Mesenteric fat pad (tissue), 1 donor: ENCODE measurements around the gene EME2. TPM values are rescaled to one million over a fixed set of nuclear protein-coding genes. Genes with fewer than 3 reads are reported as not detected.

Experiments
- DNase-seq: peaks from one replicate; pipeline ENCODE4 v3.0.0-alpha.2; 2020; ENCODE audit warnings: low spot score
- microRNA-seq: library from miRNA; unstranded; fragments of <30 nt; microRNA quantifications from one replicate; pipeline ENCODE4 v1.2.0, GENCODE V29; 2020; ENCODE audit warnings: borderline number of aligned reads
- total RNA-seq: library from RNA; stranded (reverse); fragmentation: NEBNext Ultra II Directional; extraction: Animal tissue kit (Norgen Biotek cat#: 25700); gene quantifications from one replicate; pipeline ENCODE4 v1.2.1, GENCODE V29; 2021
- donor health status: DM: yes; HTN: yes; CAD: no.

The EME2 gene
- total RNA-seq, 1 donor from 2014 or later = 14.5 TPM

GRCh38 chr16:1817716-1818115, 45.1 kb downstream of the EME2 start:
- DNase-seq = no peak

GRCh38 chr16:1818204-1818872, 45.7 kb downstream of the EME2 start:
- DNase-seq = no peak

- no peak for DNase-seq
Observed at GRCh38 chr16:1818873-1819525, 46.4 kb downstream of the EME2 start.

- DNase-seq = no peak
Observed at GRCh38 chr16:1819611-1820010, 47.0 kb downstream of the EME2 start.

GRCh38 chr16:1820096-1820945, 47.7 kb downstream of the EME2 start:
- DNase-seq = no peak

- no peak for DNase-seq
Observed at GRCh38 chr16:1820946-1821290, 48.3 kb downstream of the EME2 start.

GRCh38 chr16:1821861-1822611, 49.4 kb downstream of the EME2 start:
- no peak for DNase-seq

GRCh38 chr16:1822801-1823200, 50.2 kb downstream of the EME2 start:
- no peak for DNase-seq

GRCh38 chr16:1823821-1824220, 51.2 kb downstream of the EME2 start:
- DNase-seq = no peak

- DNase-seq = no peak
Observed at GRCh38 chr16:1825381-1825863, 52.8 kb downstream of the EME2 start.

Small RNAs within 50 kb of the gene (microRNA-seq; reads per million reads assigned to microRNA genes)
- gene MIR3177 = not detected

Other genes with a start within 250 kb of the EME2 start
- gene TMEM204, start 239.1 kb upstream of the EME2 start, total RNA-seq = 37.2 TPM
- 12.7 TPM for gene IFT140, start 160.7 kb upstream of the EME2 start, total RNA-seq
- gene CRAMP1, start 160.4 kb upstream of the EME2 start, total RNA-seq = 15.4 TPM
- 39.0 TPM for gene JPT2, start 94.5 kb upstream of the EME2 start, total RNA-seq
- 55.6 TPM for gene MAPK8IP3, start 66.6 kb upstream of the EME2 start, total RNA-seq
- gene NME3, start 1.3 kb upstream of the EME2 start, total RNA-seq = 34.6 TPM
- gene MRPS34, start 324 bp downstream of the EME2 start, total RNA-seq = 71.3 TPM
- 28.8 TPM for gene SPSB3, start 9.8 kb downstream of the EME2 start, total RNA-seq
- gene NUBP2, start 10.2 kb downstream of the EME2 start, total RNA-seq = 35.1 TPM
- gene IGFALS, start 20.9 kb downstream of the EME2 start, total RNA-seq = not detected
- gene HAGH, start 54.0 kb downstream of the EME2 start, total RNA-seq = 58.4 TPM
- gene FAHD1, start 54.4 kb downstream of the EME2 start, total RNA-seq = 17.9 TPM
- gene MEIOB, start 99.4 kb downstream of the EME2 start, total RNA-seq = not detected
- gene HS3ST6, start 145.6 kb downstream of the EME2 start, total RNA-seq = not detected
- gene MSRB1, start 170.4 kb downstream of the EME2 start, total RNA-seq = 27.1 TPM
- gene RPL3L, start 181.9 kb downstream of the EME2 start, total RNA-seq = not detected
- 126 TPM for gene NDUFB10, start 186.7 kb downstream of the EME2 start, total RNA-seq
- gene RPS2, start 192.0 kb downstream of the EME2 start, total RNA-seq = 1,385 TPM
- not detected for gene RNF151, start 194.0 kb downstream of the EME2 start, total RNA-seq
- gene TBL3, start 199.2 kb downstream of the EME2 start, total RNA-seq = 26.5 TPM
- not detected for gene NOXO1, start 208.7 kb downstream of the EME2 start, total RNA-seq
- 15.7 TPM for gene GFER, start 211.4 kb downstream of the EME2 start, total RNA-seq
- gene SYNGR3, start 217.2 kb downstream of the EME2 start, total RNA-seq = not detected
- gene ZNF598, start 237.0 kb downstream of the EME2 start, total RNA-seq = 50.5 TPM
- gene NPW, start 247.0 kb downstream of the EME2 start, total RNA-seq = 0.58 TPM